Umbilical cord (tissue), 2 donors: ENCODE results near the gene CSGALNACT2. TPM values are rescaled to one million over a fixed set of nuclear protein-coding genes. Genes with fewer than 3 reads are reported as not detected.

Source experiments
- DNase-seq: peaks from one replicate; pipeline ENCODE4 v3.0.0-alpha.2; 2015; ENCODE audit warnings: low spot score
- total RNA-seq: library from RNA; depleted of rRNA; stranded (reverse); fragments of >200 nt; gene quantifications from one replicate; pipeline ENCODE4 v1.2.3, GENCODE V29; 2014; ENCODE audit warnings: low replicate concordance; ENCODE audit not compliant: insufficient read depth

The CSGALNACT2 gene
- total RNA-seq, 1 donor from 2014 or later, result 65.5 TPM

GRCh38 chr10:43229208-43230061 lies 91.2 kb downstream of the CSGALNACT2 start:
- DNase-seq, result no peak

GRCh38 chr10:43230101-43230908 lies 92.1 kb downstream of the CSGALNACT2 start:
- DNase-seq, result no peak

GRCh38 chr10:43230909-43231522 lies 92.8 kb downstream of the CSGALNACT2 start:
- DNase-seq, result no peak

- no peak for DNase-seq
Observed at GRCh38 chr10:43231523-43232078, 93.4 kb downstream of the CSGALNACT2 start.

GRCh38 chr10:43233601-43234430 lies 95.6 kb downstream of the CSGALNACT2 start:
- DNase-seq, result no peak

- DNase-seq, result no peak
Observed at GRCh38 chr10:43234471-43235041, 96.3 kb downstream of the CSGALNACT2 start.

Other genes with a start within 250 kb of the CSGALNACT2 start
- 4.3 TPM for gene RET, start 61.4 kb upstream of the CSGALNACT2 start, total RNA-seq
- 12.5 TPM for gene RASGEF1A, start 128.6 kb downstream of the CSGALNACT2 start, total RNA-seq
- not detected for gene FXYD4, start 233.2 kb downstream of the CSGALNACT2 start, total RNA-seq